ENCODE data around the gene HLTF.

DNA sequence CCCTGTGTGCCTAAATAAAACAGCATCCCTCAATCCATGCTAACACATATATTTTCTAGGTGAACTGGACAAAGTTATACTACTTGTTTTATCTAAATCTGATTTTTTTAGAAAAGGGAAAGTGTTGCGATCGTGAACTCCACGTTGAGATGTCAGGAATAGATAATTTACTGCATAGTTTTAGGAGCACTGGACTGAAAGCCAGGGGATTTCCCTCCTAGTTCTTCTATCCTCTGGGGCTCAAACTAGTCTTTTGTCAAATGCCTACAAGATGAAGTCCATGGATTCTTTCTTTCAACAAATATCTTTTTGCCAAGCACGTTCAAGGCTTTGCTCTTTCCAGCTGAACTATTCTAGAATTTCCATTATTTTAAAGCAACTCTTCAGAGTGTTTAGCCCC is 42.5 kb upstream of the HLTF start:
- TF ChIP-seq NKX3-1 (CRISPR knock-in tag; IDR thresholded peaks at IDR 0.05) (no peak), CTCF (CRISPR knock-in tag; IDR thresholded peaks at IDR 0.05) (no peak), NONO (IDR thresholded peaks at IDR 0.05) (no peak), NONO (CRISPR knock-in tag; conservative IDR thresholded peaks at IDR 0.05) (no peak), POLR2A (IDR thresholded peaks at IDR 0.05; ENCODE audit: insufficient read depth in 1 of 2, low read depth in 2 of 2, low read length in 2 of 2) (no peak), CENPX (CRISPR knock-in tag; IDR thresholded peaks at IDR 0.05) (no peak), RFX5 (IDR thresholded peaks at IDR 0.05; ENCODE audit: low read depth, low read length) (no peak), FOSL2 (CRISPR knock-in tag; IDR thresholded peaks at IDR 0.05) (no peak), ZBTB21 (CRISPR knock-in tag; IDR thresholded peaks at IDR 0.05) (no peak), FOXP1 (IDR thresholded peaks at IDR 0.05) (no peak), FOXP1 (CRISPR knock-in tag; IDR thresholded peaks at IDR 0.05) (no peak), MNT (IDR thresholded peaks at IDR 0.05) (no peak), ZFX (CRISPR knock-in tag; IDR thresholded peaks at IDR 0.05; ENCODE audit: low read depth) (no peak), TARDBP (CRISPR knock-in tag; IDR thresholded peaks at IDR 0.05) (no peak)
